HTR-8/SVneo (cell line): ENCODE measurements around the gene KIR2DL3.
"Not testable (repeated sequence)": the region's sequence is repeated elsewhere in the genome, so short reads cannot be mapped to it uniquely, and the experiment has no call there.

Experiments used
- DNase-seq: peaks from one replicate; pipeline ENCODE4 v3.0.0; 2011; ENCODE audit warnings: low spot score, mixed read lengths; ENCODE audit not compliant: insufficient read length
- FAIRE-seq: peaks from 2 replicates; lab custom pipeline; 2011; peaks lifted over from hg19 to GRCh38; lab: Jason Lieb, UNC

The KIR2DL3 gene

DNA sequence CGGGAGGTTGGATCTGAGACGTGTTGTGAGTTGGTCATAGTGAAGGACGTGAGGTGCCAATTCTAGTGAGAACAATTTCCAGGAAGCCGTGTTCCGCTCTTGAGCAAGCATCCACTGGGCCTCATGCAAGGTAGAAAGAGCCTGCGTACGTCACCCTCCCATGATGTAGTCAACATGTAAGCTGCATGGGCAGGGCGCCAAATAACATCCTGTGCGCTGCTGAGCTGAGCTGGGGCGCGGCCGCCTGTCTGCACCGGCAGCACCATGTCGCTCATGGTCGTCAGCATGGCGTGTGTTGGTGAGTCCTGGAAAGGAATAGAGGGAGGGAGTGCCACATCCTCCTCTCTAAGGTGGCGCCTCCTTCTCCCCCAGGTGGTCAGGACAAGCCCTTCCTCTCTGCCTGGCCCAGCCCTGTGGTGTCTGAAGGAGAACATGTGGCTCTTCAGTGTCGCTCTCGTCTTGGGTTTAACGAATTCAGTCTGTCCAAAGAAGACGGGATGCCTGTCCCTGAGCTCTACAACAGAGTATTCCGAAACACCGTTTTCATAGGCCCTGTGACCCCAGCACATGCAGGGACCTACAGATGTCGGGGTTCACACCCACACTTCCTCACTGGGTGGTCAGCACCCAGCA, 47.9 kb downstream of the KIR2DL3 start:
- not testable (repeated sequence) for DNase-seq, FAIRE-seq

- not testable (repeated sequence) for DNase-seq
Measured at GRCh38 chr19:54788154-54788553, 49.8 kb downstream of the KIR2DL3 start.

GRCh38 chr19:54790711-54791110, 52.4 kb downstream of the KIR2DL3 start:
- no peak for DNase-seq
- no peak for FAIRE-seq

More at GRCh38 chr19:54788154-54788553, 49.8 kb downstream of the KIR2DL3 start:
- FAIRE-seq, result not testable (repeated sequence)

DNA sequence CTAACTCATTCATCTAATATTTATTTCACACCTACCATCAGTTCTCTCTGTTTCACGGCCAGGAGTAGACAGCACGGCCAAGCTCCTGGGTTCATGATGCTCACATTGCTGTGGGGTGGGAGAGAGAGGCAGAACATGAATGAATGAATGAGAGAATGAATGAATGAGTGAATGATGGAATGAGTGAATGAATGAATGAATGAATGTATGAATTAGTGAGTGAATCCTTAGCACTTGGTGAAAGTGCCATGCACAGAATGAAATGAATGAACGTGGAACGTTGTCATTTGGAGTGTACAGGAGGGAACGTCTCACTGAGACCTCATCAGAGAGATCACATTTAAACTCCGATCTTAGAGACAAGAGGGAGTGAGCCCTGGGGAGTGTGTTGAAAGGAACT, 53.2 kb downstream of the KIR2DL3 start:
- FAIRE-seq, result no peak

GRCh38 chr19:54792814-54793213, 54.5 kb downstream of the KIR2DL3 start:
- no peak for DNase-seq
- no peak for FAIRE-seq

More for the DNA sequence above, 53.2 kb downstream of the KIR2DL3 start:
- no peak for DNase-seq

GRCh38 chr19:54795758-54796157, 57.4 kb downstream of the KIR2DL3 start:
- DNase-seq (no peak), FAIRE-seq (no peak)
